Kidney glomerular epithelial cell (primary cell): ENCODE measurements around the gene CNTNAP2.

Source experiments
- DNase-seq: peaks from one replicate; lab custom pipeline; 2025; lab: John Stamatoyannopoulos, UW

The CNTNAP2 gene

GRCh38 chr7:148347981-148348380, 2231.4 kb downstream of the CNTNAP2 start:
- no peak for DNase-seq

GRCh38 chr7:148348466-148348865, 2231.9 kb downstream of the CNTNAP2 start:
- DNase-seq: no peak

- no peak for DNase-seq
These were observed 2239.7 kb downstream of the CNTNAP2 start for GRCh38 chr7:148356303-148356702.

- no peak for DNase-seq
These were observed 2245.9 kb downstream of the CNTNAP2 start for GRCh38 chr7:148362541-148362940.

GRCh38 chr7:148367731-148368475, 2251.3 kb downstream of the CNTNAP2 start:
- DNase-seq: no peak

- DNase-seq: no peak
These were observed 2252.0 kb downstream of the CNTNAP2 start for GRCh38 chr7:148368562-148368961.

GRCh38 chr7:148371280-148371937, 2254.8 kb downstream of the CNTNAP2 start:
- no peak for DNase-seq

- DNase-seq: no peak
These were observed 2258.0 kb downstream of the CNTNAP2 start for GRCh38 chr7:148374396-148375259.

- DNase-seq: no peak
These were observed 2263.1 kb downstream of the CNTNAP2 start for GRCh38 chr7:148379677-148380076.

GRCh38 chr7:148380596-148381419, 2264.2 kb downstream of the CNTNAP2 start:
- DNase-seq: no peak

GRCh38 chr7:148382596-148382995, 2266.0 kb downstream of the CNTNAP2 start:
- DNase-seq: no peak

- DNase-seq: no peak
These were observed 2267.1 kb downstream of the CNTNAP2 start for GRCh38 chr7:148383651-148384050.

GRCh38 chr7:148385009-148385682, 2268.5 kb downstream of the CNTNAP2 start:
- no peak for DNase-seq

GRCh38 chr7:148390381-148390780, 2273.8 kb downstream of the CNTNAP2 start:
- no peak for DNase-seq

GRCh38 chr7:148391591-148391990, 2275.0 kb downstream of the CNTNAP2 start:
- no peak for DNase-seq

GRCh38 chr7:148394582-148394981, 2278.0 kb downstream of the CNTNAP2 start:
- DNase-seq: no peak

- DNase-seq: no peak
These were observed 2278.8 kb downstream of the CNTNAP2 start for GRCh38 chr7:148395352-148395811.

- DNase-seq: no peak
These were observed 2279.6 kb downstream of the CNTNAP2 start for GRCh38 chr7:148395990-148396716.

GRCh38 chr7:148397056-148397455, 2280.5 kb downstream of the CNTNAP2 start:
- no peak for DNase-seq

- DNase-seq: no peak
These were observed 2280.9 kb downstream of the CNTNAP2 start for GRCh38 chr7:148397551-148397950.
